B cell (primary cell): ENCODE measurements around the gene LRRC4C.

Experiments used
- EZH2 ChIP-seq: IDR thresholded peaks from 2 replicates; pipeline ENCODE4 v1.6.1; 2012; ENCODE audit warnings: borderline replicate concordance, low read depth, mild to moderate bottlenecking, moderate library complexity, low read length; ENCODE audit not compliant: insufficient read depth, poor library complexity, severe bottlenecking
- TF ChIP-seq, protein P1 (sequence below): fragments of 200-600 bp; IDR thresholded peaks from one replicate; pipeline ENCODE4 v1.8.0; 2022; ENCODE audit warnings: antibody characterized with exemption, mild to moderate bottlenecking

DNA sequence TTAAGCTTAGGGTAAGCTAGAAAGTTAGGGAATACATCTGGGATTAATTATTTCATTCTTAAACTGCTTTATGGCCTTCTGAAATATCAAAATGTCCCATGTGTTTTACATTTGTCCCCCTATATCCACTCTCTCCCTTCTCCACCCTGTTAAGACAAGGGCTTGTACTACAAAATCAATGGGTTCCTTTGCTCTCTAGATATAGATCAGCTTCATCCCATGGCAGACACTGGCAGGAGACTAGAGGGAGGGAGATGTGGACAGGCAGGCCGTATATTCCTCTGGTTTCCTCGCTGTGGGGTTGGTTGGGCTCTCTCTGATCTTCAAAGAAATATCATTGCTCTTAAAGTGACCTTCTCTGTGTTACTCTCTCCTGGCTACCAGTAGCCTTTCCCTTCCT is 1281.0 kb downstream of the LRRC4C start:
- TF ChIP-seq, protein P1, sequence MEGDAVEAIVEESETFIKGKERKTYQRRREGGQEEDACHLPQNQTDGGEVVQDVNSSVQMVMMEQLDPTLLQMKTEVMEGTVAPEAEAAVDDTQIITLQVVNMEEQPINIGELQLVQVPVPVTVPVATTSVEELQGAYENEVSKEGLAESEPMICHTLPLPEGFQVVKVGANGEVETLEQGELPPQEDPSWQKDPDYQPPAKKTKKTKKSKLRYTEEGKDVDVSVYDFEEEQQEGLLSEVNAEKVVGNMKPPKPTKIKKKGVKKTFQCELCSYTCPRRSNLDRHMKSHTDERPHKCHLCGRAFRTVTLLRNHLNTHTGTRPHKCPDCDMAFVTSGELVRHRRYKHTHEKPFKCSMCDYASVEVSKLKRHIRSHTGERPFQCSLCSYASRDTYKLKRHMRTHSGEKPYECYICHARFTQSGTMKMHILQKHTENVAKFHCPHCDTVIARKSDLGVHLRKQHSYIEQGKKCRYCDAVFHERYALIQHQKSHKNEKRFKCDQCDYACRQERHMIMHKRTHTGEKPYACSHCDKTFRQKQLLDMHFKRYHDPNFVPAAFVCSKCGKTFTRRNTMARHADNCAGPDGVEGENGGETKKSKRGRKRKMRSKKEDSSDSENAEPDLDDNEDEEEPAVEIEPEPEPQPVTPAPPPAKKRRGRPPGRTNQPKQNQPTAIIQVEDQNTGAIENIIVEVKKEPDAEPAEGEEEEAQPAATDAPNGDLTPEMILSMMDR: no peak
- no peak for TF ChIP-seq EZH2
